Measurements from ENCODE around the gene PLPP6.

PLPP6 gene

GRCh38 chr9:4690144-4690543 is 28.1 kb downstream of the PLPP6 start:
- Mint-ChIP-seq H3K27me3 (no peaks in the 10 kb centered on the region), H3K4me3 (no peak overlapping the region), H3K4me1 (peaks cover 23% of the 10 kb centered on the region), H3K9me3 (no peaks in the 10 kb centered on the region), H3K36me3 (peaks cover 26% of the 10 kb centered on the region), H3K27ac (peak overlapping the region; percentile 32)
- ATAC-seq (ENCODE audit: low read depth): no peak
- DNase-seq (ENCODE audit: low spot score in 2 of 2): no peak

GRCh38 chr9:4691795-4692194 is 29.7 kb downstream of the PLPP6 start:
- ATAC-seq (ENCODE audit: low read depth) (no peak), DNase-seq (ENCODE audit: low spot score in 2 of 2) (no peak)
- H3K4me3 Mint-ChIP-seq: no peak overlapping the region
- H3K4me1 Mint-ChIP-seq: peaks cover 19% of the 10 kb centered on the region
- no peaks in the 10 kb centered on the region for H3K9me3 Mint-ChIP-seq
- no peak overlapping the region for H3K27ac Mint-ChIP-seq
- no peaks in the 10 kb centered on the region for H3K27me3 Mint-ChIP-seq
- peaks cover 21% of the 10 kb centered on the region for H3K36me3 Mint-ChIP-seq

- H3K27me3 Mint-ChIP-seq: no peaks in the 10 kb centered on the region
- no peaks in the 10 kb centered on the region for H3K9me3 Mint-ChIP-seq
- no peak overlapping the region for H3K4me3 Mint-ChIP-seq
- no peak for DNase-seq (ENCODE audit: low spot score in 2 of 2)
- no peak overlapping the region for H3K27ac Mint-ChIP-seq
- ATAC-seq (ENCODE audit: low read depth): no peak
- peaks cover 12% of the 10 kb centered on the region for H3K36me3 Mint-ChIP-seq
- no peaks in the 10 kb centered on the region for H3K4me1 Mint-ChIP-seq
These were observed 38.0 kb downstream of the PLPP6 start for GRCh38 chr9:4700091-4700490.

GRCh38 chr9:4700932-4701331 is 38.8 kb downstream of the PLPP6 start:
- no peaks in the 10 kb centered on the region for H3K4me1 Mint-ChIP-seq
- DNase-seq (ENCODE audit: low spot score in 2 of 2) (no peak), ATAC-seq (ENCODE audit: low read depth) (no peak)
- H3K4me3 Mint-ChIP-seq: no peak overlapping the region
- peak overlapping the region; percentile 62 for H3K27ac Mint-ChIP-seq
- no peaks in the 10 kb centered on the region for H3K9me3 Mint-ChIP-seq
- peaks cover 15% of the 10 kb centered on the region for H3K36me3 Mint-ChIP-seq
- no peaks in the 10 kb centered on the region for H3K27me3 Mint-ChIP-seq

GRCh38 chr9:4701526-4701925 is 39.4 kb downstream of the PLPP6 start:
- Mint-ChIP-seq H3K4me1 (no peaks in the 10 kb centered on the region), H3K27ac (peak overlapping the region; percentile 62), H3K27me3 (no peaks in the 10 kb centered on the region), H3K36me3 (peaks cover 17% of the 10 kb centered on the region), H3K9me3 (no peaks in the 10 kb centered on the region), H3K4me3 (no peak overlapping the region)
- no peak for ATAC-seq (ENCODE audit: low read depth)
- DNase-seq (ENCODE audit: low spot score in 2 of 2): no peak

- ATAC-seq (ENCODE audit: low read depth) (no peak), DNase-seq (ENCODE audit: low spot score in 2 of 2) (no peak)
- Mint-ChIP-seq H3K4me3 (no peak overlapping the region), H3K9me3 (no peaks in the 10 kb centered on the region), H3K27ac (no peak overlapping the region), H3K4me1 (no peaks in the 10 kb centered on the region), H3K36me3 (peaks cover 15% of the 10 kb centered on the region), H3K27me3 (no peaks in the 10 kb centered on the region)
These were observed 42.0 kb downstream of the PLPP6 start for GRCh38 chr9:4704129-4704528.

GRCh38 chr9:4706021-4706420 is 43.9 kb downstream of the PLPP6 start:
- Mint-ChIP-seq H3K9me3 (no peaks in the 10 kb centered on the region), H3K4me3 (no peak overlapping the region), H3K27ac (peak overlapping the region; percentile 41), H3K4me1 (no peaks in the 10 kb centered on the region), H3K36me3 (peaks cover 13% of the 10 kb centered on the region), H3K27me3 (no peaks in the 10 kb centered on the region)
- DNase-seq (ENCODE audit: low spot score in 2 of 2) (no peak), ATAC-seq (ENCODE audit: low read depth) (no peak)

DNA sequence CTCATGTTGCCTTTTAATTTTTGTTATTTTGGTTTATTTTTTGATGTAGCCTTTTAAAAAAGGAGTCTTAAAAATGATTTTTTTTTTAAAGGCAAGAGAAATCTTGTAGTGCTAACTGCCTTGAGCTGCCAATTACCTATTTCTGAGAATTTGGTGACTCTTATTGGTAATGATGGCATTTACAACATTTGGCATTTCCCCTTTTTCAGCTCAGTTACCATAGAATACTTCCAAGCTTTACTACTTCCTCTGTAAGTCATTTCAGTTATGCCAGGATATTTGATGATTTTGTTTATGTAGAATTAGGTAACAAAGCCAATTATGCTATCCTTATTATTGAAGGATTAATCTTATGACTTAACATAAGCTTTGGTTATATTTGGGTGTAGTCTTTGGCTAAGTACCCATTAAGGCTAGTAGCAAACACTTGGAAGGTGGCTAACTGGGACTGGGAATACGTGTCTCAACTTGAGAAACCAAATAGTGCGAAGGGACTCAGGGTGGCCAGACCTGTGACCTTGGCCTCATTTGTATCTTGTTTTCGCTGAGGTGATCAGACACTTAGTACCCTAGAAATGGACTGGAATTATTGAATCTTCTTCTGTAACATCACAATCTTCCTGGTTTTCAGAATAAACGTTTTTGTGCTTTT is 45.0 kb downstream of the PLPP6 start:
- Mint-ChIP-seq H3K9me3 (no peaks in the 10 kb centered on the region), H3K36me3 (peaks cover 14% of the 10 kb centered on the region), H3K27ac (peak overlapping the region; percentile 58), H3K4me1 (no peaks in the 10 kb centered on the region), H3K27me3 (no peaks in the 10 kb centered on the region), H3K4me3 (no peak overlapping the region)
- no peak for DNase-seq (ENCODE audit: low spot score in 2 of 2)
- no peak for ATAC-seq (ENCODE audit: low read depth)

- no peak overlapping the region for H3K4me3 Mint-ChIP-seq
- no peak overlapping the region for H3K27ac Mint-ChIP-seq
- H3K4me1 Mint-ChIP-seq: peaks cover 5% of the 10 kb centered on the region
- H3K36me3 Mint-ChIP-seq: peaks cover 18% of the 10 kb centered on the region
- DNase-seq (ENCODE audit: low spot score in 2 of 2) (no peak), ATAC-seq (ENCODE audit: low read depth) (no peak)
- H3K27me3 Mint-ChIP-seq: no peaks in the 10 kb centered on the region
- no peaks in the 10 kb centered on the region for H3K9me3 Mint-ChIP-seq
These were observed 47.3 kb downstream of the PLPP6 start for GRCh38 chr9:4709380-4709779.

DNA sequence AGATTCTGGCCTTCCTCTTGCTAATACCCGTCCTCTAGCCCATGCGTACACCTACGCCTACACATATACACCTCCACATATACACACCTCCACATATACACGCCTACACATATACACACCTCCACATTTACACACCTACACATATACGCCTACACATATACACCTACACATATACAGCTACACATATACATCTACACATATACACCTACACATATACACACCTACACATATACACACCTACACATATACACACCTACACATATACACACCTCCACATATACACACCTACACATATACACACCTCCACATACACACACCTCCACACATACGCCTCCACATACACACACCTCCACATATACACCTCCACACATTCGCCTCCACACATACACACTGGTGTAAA is 51.8 kb downstream of the PLPP6 start:
- ATAC-seq (ENCODE audit: low read depth) (no peak), DNase-seq (ENCODE audit: low spot score in 2 of 2) (no peak)
- Mint-ChIP-seq H3K27me3 (no peaks in the 10 kb centered on the region), H3K36me3 (peaks cover 23% of the 10 kb centered on the region), H3K4me1 (peaks cover 5% of the 10 kb centered on the region), H3K4me3 (no peak overlapping the region), H3K27ac (peak overlapping the region; percentile 1), H3K9me3 (no peaks in the 10 kb centered on the region)

- H3K36me3 Mint-ChIP-seq: peaks cover 25% of the 10 kb centered on the region
- DNase-seq (ENCODE audit: low spot score in 2 of 2): no peak
- no peak for ATAC-seq (ENCODE audit: low read depth)
- H3K9me3 Mint-ChIP-seq: no peaks in the 10 kb centered on the region
- no peaks in the 10 kb centered on the region for H3K27me3 Mint-ChIP-seq
- no peak overlapping the region for H3K4me3 Mint-ChIP-seq
- peak overlapping the region; percentile 1 for H3K27ac Mint-ChIP-seq
- H3K4me1 Mint-ChIP-seq: peaks cover 5% of the 10 kb centered on the region
These were observed 52.3 kb downstream of the PLPP6 start for GRCh38 chr9:4714266-4715016.
